ENCODE data around the gene HACD4. TPM values are rescaled to one million over a fixed set of nuclear protein-coding genes. Genes with fewer than 3 reads are reported as not detected.

Gene HACD4
- total RNA-seq, 1 experiment from 2014 or later: 1.2 TPM

GRCh38 chr9:20981486-20981885 is 50.0 kb downstream of the HACD4 start:
- Mint-ChIP-seq H3K27me3 (ENCODE audit: low read depth) (no peaks in the 10 kb centered on the region), H3K27ac (no peak overlapping the region), H3K4me3 (no peak overlapping the region), H3K4me1 (no peaks in the 10 kb centered on the region), H3K36me3 (peaks cover 14% of the 10 kb centered on the region), H3K9me3 (no peaks in the 10 kb centered on the region)
- ATAC-seq (no peak), DNase-seq (ENCODE audit: low spot score) (no peak)
- ChIA-PET CTCF (no interaction called here), POLR2A (no interaction called here)
- TF ChIP-seq CREB1 (CRISPR knock-in tag; IDR thresholded peaks at IDR 0.05) (no peak), JUN (CRISPR knock-in tag; IDR thresholded peaks at IDR 0.05) (no peak), NFE2L1 (CRISPR knock-in tag; IDR thresholded peaks at IDR 0.05) (no peak), ZMAT4 (CRISPR knock-in tag; IDR thresholded peaks at IDR 0.05) (no peak)
- TF ChIP-seq, protein P1, sequence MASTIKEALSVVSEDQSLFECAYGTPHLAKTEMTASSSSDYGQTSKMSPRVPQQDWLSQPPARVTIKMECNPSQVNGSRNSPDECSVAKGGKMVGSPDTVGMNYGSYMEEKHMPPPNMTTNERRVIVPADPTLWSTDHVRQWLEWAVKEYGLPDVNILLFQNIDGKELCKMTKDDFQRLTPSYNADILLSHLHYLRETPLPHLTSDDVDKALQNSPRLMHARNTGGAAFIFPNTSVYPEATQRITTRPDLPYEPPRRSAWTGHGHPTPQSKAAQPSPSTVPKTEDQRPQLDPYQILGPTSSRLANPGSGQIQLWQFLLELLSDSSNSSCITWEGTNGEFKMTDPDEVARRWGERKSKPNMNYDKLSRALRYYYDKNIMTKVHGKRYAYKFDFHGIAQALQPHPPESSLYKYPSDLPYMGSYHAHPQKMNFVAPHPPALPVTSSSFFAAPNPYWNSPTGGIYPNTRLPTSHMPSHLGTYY (CRISPR knock-in tag; IDR thresholded peaks at IDR 0.05): no peak

GRCh38 chr9:20980832-20981455 is 50.5 kb downstream of the HACD4 start:
- TF ChIP-seq CDX4 (CRISPR knock-in tag; IDR thresholded peaks at IDR 0.05; ENCODE audit: borderline replicate concordance): no peak
- no peak for TF ChIP-seq ZNF671 (CRISPR knock-in tag; IDR thresholded peaks at IDR 0.05)
- no peak for TF ChIP-seq NFYB (CRISPR knock-in tag; conservative IDR thresholded peaks at IDR 0.05; ENCODE audit: low read depth)
- TF ChIP-seq USF2 (CRISPR knock-in tag; IDR thresholded peaks at IDR 0.05): no peak
- TF ChIP-seq ZBTB43 (CRISPR knock-in tag; IDR thresholded peaks at IDR 0.05): no peak
- no peak for TF ChIP-seq JAZF1 (CRISPR knock-in tag; IDR thresholded peaks at IDR 0.05)
- TF ChIP-seq KAT7 (CRISPR knock-in tag; IDR thresholded peaks at IDR 0.05; ENCODE audit: borderline replicate concordance): no peak
- TF ChIP-seq ZNF263 (CRISPR knock-in tag; IDR thresholded peaks at IDR 0.05; ENCODE audit: low read depth): no peak
- TF ChIP-seq, protein P2, sequence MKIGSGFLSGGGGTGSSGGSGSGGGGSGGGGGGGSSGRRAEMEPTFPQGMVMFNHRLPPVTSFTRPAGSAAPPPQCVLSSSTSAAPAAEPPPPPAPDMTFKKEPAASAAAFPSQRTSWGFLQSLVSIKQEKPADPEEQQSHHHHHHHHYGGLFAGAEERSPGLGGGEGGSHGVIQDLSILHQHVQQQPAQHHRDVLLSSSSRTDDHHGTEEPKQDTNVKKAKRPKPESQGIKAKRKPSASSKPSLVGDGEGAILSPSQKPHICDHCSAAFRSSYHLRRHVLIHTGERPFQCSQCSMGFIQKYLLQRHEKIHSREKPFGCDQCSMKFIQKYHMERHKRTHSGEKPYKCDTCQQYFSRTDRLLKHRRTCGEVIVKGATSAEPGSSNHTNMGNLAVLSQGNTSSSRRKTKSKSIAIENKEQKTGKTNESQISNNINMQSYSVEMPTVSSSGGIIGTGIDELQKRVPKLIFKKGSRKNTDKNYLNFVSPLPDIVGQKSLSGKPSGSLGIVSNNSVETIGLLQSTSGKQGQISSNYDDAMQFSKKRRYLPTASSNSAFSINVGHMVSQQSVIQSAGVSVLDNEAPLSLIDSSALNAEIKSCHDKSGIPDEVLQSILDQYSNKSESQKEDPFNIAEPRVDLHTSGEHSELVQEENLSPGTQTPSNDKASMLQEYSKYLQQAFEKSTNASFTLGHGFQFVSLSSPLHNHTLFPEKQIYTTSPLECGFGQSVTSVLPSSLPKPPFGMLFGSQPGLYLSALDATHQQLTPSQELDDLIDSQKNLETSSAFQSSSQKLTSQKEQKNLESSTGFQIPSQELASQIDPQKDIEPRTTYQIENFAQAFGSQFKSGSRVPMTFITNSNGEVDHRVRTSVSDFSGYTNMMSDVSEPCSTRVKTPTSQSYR (CRISPR knock-in tag; IDR thresholded peaks at IDR 0.05): no peak
- TF ChIP-seq HMGA2 (CRISPR knock-in tag; IDR thresholded peaks at IDR 0.05): no peak
- TF ChIP-seq, protein P3, sequence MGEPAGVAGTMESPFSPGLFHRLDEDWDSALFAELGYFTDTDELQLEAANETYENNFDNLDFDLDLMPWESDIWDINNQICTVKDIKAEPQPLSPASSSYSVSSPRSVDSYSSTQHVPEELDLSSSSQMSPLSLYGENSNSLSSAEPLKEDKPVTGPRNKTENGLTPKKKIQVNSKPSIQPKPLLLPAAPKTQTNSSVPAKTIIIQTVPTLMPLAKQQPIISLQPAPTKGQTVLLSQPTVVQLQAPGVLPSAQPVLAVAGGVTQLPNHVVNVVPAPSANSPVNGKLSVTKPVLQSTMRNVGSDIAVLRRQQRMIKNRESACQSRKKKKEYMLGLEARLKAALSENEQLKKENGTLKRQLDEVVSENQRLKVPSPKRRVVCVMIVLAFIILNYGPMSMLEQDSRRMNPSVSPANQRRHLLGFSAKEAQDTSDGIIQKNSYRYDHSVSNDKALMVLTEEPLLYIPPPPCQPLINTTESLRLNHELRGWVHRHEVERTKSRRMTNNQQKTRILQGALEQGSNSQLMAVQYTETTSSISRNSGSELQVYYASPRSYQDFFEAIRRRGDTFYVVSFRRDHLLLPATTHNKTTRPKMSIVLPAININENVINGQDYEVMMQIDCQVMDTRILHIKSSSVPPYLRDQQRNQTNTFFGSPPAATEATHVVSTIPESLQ (CRISPR knock-in tag; IDR thresholded peaks at IDR 0.05): no peak
- no peak for TF ChIP-seq EMX1 (CRISPR knock-in tag; IDR thresholded peaks at IDR 0.05)
- TF ChIP-seq IRF2 (CRISPR knock-in tag; IDR thresholded peaks at IDR 0.05; ENCODE audit: borderline replicate concordance, low read depth): no peak
- no peak for TF ChIP-seq E2F4 (CRISPR knock-in tag; IDR thresholded peaks at IDR 0.05; ENCODE audit: borderline replicate concordance, low read depth)
- TF ChIP-seq MAX (CRISPR knock-in tag; IDR thresholded peaks at IDR 0.05): no peak
- no peak overlapping the region for H3K4me3 Mint-ChIP-seq
- H3K27ac Mint-ChIP-seq: no peak overlapping the region
- ATAC-seq (no peak), DNase-seq (ENCODE audit: low spot score) (no peak)
- CTCF ChIA-PET: no interaction called here
- no peaks in the 10 kb centered on the region for H3K27me3 Mint-ChIP-seq (ENCODE audit: low read depth)
- no peaks in the 10 kb centered on the region for H3K9me3 Mint-ChIP-seq
- POLR2A ChIA-PET: no interaction called here
- peaks cover 16% of the 10 kb centered on the region for H3K36me3 Mint-ChIP-seq
- no peaks in the 10 kb centered on the region for H3K4me1 Mint-ChIP-seq

Measured in WTC11 (cell line).